BLaER1 treated with 17β-estradiol and CSF1 and Interleukin-3, amounts not matched to agents 10 nM and 100 nM (cell line): ENCODE measurements around the gene KLC1.

Experiments
- H3K27ac ChIP-seq, 11 experiments: shearing (Covaris generic); formaldehyde crosslinking; 2 replicates each; pipeline ENCODE4 v1.8.1; 2022
- H3K27me3 ChIP-seq, 11 experiments: shearing (Covaris generic); formaldehyde crosslinking; 2 replicates each; pipeline ENCODE4 v1.8.1; 2022
- H3K36me3 ChIP-seq, 11 experiments: shearing (Covaris generic); formaldehyde crosslinking; 2 replicates each; pipeline ENCODE4 v1.8.1; 2022
- H3K4me1 ChIP-seq, 10 experiments: shearing (Covaris generic); formaldehyde crosslinking; 2 replicates each; pipeline ENCODE4 v1.8.1; 2022
- H3K4me2 ChIP-seq, 11 experiments: shearing (Covaris generic); formaldehyde crosslinking; 2 replicates each; pipeline ENCODE4 v1.8.1; 2022
- H3K4me3 ChIP-seq, 10 experiments: shearing (Covaris generic); formaldehyde crosslinking; 2 replicates each; pipeline ENCODE4 v1.8.1; 2022
- H3K9ac ChIP-seq, 11 experiments: shearing (Covaris generic); formaldehyde crosslinking; 2 replicates each; pipeline ENCODE4 v1.8.1; 2022
- H3K9me3 ChIP-seq, 11 experiments: shearing (Covaris generic); formaldehyde crosslinking; replicated peaks in 1 of 11; 2 replicates each; pipeline ENCODE4 v1.8.1; 2022
- H4K20me1 ChIP-seq, 11 experiments: shearing (Covaris generic); formaldehyde crosslinking; 2 replicates each; pipeline ENCODE4 v1.8.1; 2022
- Cebpa-rat ChIP-seq, 11 experiments: shearing (Covaris generic); IDR thresholded peaks; 2 replicates each; pipeline ENCODE4 v1.8.1; 2022

KLC1 gene

DNA sequence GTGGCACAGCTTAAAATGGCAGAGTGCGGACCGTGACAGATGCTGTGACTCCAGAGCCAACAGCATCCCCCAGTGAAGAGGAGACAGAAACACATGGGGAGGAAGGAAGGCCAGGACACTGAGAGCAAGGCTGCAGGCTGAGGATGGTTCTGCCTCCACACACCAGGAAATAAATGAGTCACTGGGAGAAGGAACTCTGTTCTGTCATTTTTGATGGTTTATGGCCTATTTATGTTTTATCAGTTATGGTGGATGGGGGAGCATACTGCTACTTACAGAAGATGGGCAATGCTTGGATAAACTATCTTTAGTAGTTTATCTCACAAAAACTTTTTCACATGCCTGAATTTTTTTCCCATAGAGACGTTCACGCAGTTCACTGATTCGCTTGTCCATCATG is 120.4 kb downstream of the KLC1 start:
- TF ChIP-seq Cebpa-rat (IDR thresholded peaks at IDR 0.05): no peak
- Histone ChIP-seq H3K27me3 (no peaks in the 10 kb centered on the region), H3K27ac (no peak overlapping the region), H3K9ac (no peak overlapping the region), H3K4me3 (no peak overlapping the region), H3K4me2 (peak overlapping the region in 1 of 11 experiments; percentile 33; a peak in 1 of 22 replicates), H3K9me3 (no peaks in the 10 kb centered on the region), H3K36me3 (peaks cover 0 to 6% (median 0%) of the 10 kb centered on the region in 11 experiments; a peak in 3 of 22 replicates), H3K4me1 (peaks cover 17 to 44% (median 29%) of the 10 kb centered on the region in 10 experiments), H4K20me1 (no peaks in the 10 kb centered on the region; a peak in 1 of 22 replicates)

GRCh38 chr14:103749860-103750259 is 120.8 kb downstream of the KLC1 start:
- Histone ChIP-seq H3K27ac (no peak overlapping the region), H3K27me3 (no peaks in the 10 kb centered on the region), H3K9me3 (no peaks in the 10 kb centered on the region), H3K36me3 (peaks cover 0 to 6% (median 0%) of the 10 kb centered on the region in 11 experiments; a peak in 3 of 22 replicates), H3K9ac (no peak overlapping the region), H3K4me3 (no peak overlapping the region), H4K20me1 (no peaks in the 10 kb centered on the region; a peak in 1 of 22 replicates), H3K4me2 (peak overlapping the region in 1 of 11 experiments; percentile 33; a peak in 1 of 22 replicates), H3K4me1 (peaks cover 13 to 40% (median 26%) of the 10 kb centered on the region in 10 experiments)
- TF ChIP-seq Cebpa-rat (IDR thresholded peaks at IDR 0.05): no peak
